Measurements from ENCODE around the gene TSSK2.
A peak's percentile ranks its signal among the peaks of the same experiment; 100 is the strongest.

TSSK2 gene

GRCh38 chr22:19105867-19106802 lies 25.0 kb upstream of the TSSK2 start:
- DNase-seq (ENCODE audit: extremely low read depth in 1 of 2, low read depth in 1 of 2), result peak; percentile 17 to 26

- DNase-seq (ENCODE audit: extremely low read depth in 1 of 2, low read depth in 1 of 2), result no peak
These were observed 24.0 kb upstream of the TSSK2 start for GRCh38 chr22:19106886-19107729.

- no peak for DNase-seq (ENCODE audit: extremely low read depth in 1 of 2, low read depth in 1 of 2)
These were observed 23.4 kb upstream of the TSSK2 start for GRCh38 chr22:19107730-19108074.

GRCh38 chr22:19108807-19109197 lies 22.3 kb upstream of the TSSK2 start:
- no peak for DNase-seq (ENCODE audit: extremely low read depth in 1 of 2, low read depth in 1 of 2)

GRCh38 chr22:19109198-19110063 lies 21.7 kb upstream of the TSSK2 start:
- peak in 1 of 2 donors; percentile 18 for DNase-seq (ENCODE audit: extremely low read depth in 1 of 2, low read depth in 1 of 2)

GRCh38 chr22:19110064-19110458 lies 21.0 kb upstream of the TSSK2 start:
- no peak for DNase-seq (ENCODE audit: extremely low read depth in 1 of 2, low read depth in 1 of 2)

- DNase-seq (ENCODE audit: extremely low read depth in 1 of 2, low read depth in 1 of 2), result no peak
These were observed 20.5 kb upstream of the TSSK2 start for GRCh38 chr22:19110646-19111045.

GRCh38 chr22:19111140-19111539 lies 20.0 kb upstream of the TSSK2 start:
- DNase-seq (ENCODE audit: extremely low read depth in 1 of 2, low read depth in 1 of 2), result no peak

GRCh38 chr22:19111584-19111983 lies 19.5 kb upstream of the TSSK2 start:
- DNase-seq (ENCODE audit: extremely low read depth in 1 of 2, low read depth in 1 of 2), result no peak

- no peak for DNase-seq (ENCODE audit: extremely low read depth in 1 of 2, low read depth in 1 of 2)
These were observed 17.7 kb upstream of the TSSK2 start for GRCh38 chr22:19113429-19113828.

GRCh38 chr22:19114984-19115552 lies 16.0 kb upstream of the TSSK2 start:
- DNase-seq (ENCODE audit: extremely low read depth in 1 of 2, low read depth in 1 of 2), result no peak

GRCh38 chr22:19115628-19116027 lies 15.5 kb upstream of the TSSK2 start:
- DNase-seq (ENCODE audit: extremely low read depth in 1 of 2, low read depth in 1 of 2), result no peak

GRCh38 chr22:19117111-19117512 lies 14.0 kb upstream of the TSSK2 start:
- no peak for DNase-seq (ENCODE audit: extremely low read depth in 1 of 2, low read depth in 1 of 2)

- no peak for DNase-seq (ENCODE audit: extremely low read depth in 1 of 2, low read depth in 1 of 2)
These were observed 12.7 kb upstream of the TSSK2 start for GRCh38 chr22:19118329-19118880.

- no peak for DNase-seq (ENCODE audit: extremely low read depth in 1 of 2, low read depth in 1 of 2)
These were observed 11.2 kb upstream of the TSSK2 start for GRCh38 chr22:19119949-19120348.

- no peak for DNase-seq (ENCODE audit: extremely low read depth in 1 of 2, low read depth in 1 of 2)
These were observed 10.1 kb upstream of the TSSK2 start for GRCh38 chr22:19120829-19121630.

GRCh38 chr22:19121631-19122142 lies 9.4 kb upstream of the TSSK2 start:
- peak in 1 of 2 donors; percentile 14 for DNase-seq (ENCODE audit: extremely low read depth in 1 of 2, low read depth in 1 of 2)

- DNase-seq (ENCODE audit: extremely low read depth in 1 of 2, low read depth in 1 of 2), result peak; percentile 88 to 97
These were observed 8.9 kb upstream of the TSSK2 start, which contains the start of gene DGCR2 for GRCh38 chr22:19122143-19122751. DGCR2 (minus strand) TSS chr22:19122412; CDS start chr22:19122206, 206 bp downstream.

All from activated CD8-positive, alpha-beta memory T cell treated with anti-CD3 and anti-CD28 coated beads for 1 hour (primary cell).